ENCODE results near the gene TACR2.

DNA sequence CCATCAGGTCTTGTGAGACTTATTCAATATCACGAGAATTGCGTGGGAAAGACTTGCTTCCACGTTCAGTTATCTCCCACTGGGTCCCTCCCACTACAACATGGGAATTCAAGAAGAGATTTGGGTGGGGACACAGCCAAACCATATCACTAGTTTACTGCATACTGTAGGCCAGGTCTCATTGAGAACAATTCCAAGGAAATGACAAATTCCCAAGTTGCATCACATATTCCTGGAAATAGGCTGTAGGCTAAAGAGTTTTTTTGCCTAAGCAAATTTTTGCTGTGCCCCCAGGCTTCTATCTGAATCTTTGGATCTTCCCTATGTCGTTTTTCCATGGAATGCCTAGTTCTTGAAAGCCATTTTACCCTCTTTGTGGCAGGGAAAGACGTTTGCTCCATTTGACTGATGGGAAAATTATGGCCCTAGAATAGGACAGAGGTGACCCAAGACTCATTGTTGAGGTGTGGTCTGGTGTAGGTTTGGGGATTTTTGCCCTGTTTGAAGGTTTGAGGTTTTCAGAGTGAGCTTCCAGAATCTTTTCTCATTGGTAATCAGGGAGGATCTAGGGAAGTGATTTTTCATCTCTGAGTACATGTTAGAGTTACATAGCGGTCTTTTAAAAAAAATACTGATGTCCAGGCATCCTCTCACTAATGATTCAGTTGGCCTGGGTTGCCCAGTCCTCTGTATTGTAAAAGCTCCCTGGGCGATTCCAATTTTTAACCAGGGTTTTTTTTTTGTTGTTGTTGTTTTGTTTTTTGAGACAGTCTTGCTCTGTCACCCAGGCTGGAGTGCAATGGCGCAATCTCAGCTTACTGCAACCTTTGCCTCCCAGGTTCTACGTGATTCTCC lies 44.4 kb downstream of the TACR2 start:
- TF ChIP-seq, protein P1, sequence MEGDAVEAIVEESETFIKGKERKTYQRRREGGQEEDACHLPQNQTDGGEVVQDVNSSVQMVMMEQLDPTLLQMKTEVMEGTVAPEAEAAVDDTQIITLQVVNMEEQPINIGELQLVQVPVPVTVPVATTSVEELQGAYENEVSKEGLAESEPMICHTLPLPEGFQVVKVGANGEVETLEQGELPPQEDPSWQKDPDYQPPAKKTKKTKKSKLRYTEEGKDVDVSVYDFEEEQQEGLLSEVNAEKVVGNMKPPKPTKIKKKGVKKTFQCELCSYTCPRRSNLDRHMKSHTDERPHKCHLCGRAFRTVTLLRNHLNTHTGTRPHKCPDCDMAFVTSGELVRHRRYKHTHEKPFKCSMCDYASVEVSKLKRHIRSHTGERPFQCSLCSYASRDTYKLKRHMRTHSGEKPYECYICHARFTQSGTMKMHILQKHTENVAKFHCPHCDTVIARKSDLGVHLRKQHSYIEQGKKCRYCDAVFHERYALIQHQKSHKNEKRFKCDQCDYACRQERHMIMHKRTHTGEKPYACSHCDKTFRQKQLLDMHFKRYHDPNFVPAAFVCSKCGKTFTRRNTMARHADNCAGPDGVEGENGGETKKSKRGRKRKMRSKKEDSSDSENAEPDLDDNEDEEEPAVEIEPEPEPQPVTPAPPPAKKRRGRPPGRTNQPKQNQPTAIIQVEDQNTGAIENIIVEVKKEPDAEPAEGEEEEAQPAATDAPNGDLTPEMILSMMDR (IDR thresholded peaks at IDR 0.05) = no peak
- TF ChIP-seq POLR2A (IDR thresholded peaks at IDR 0.05) (no peak), POLR2AphosphoS5 (IDR thresholded peaks at IDR 0.05) (no peak)

Data from transverse colon (tissue), 4 donors.